ENCODE measurements around the gene NCOA6.
"Not testable (repeated sequence)": the region's sequence is repeated elsewhere in the genome, so short reads cannot be mapped to it uniquely, and the experiment has no call there.

DNA sequence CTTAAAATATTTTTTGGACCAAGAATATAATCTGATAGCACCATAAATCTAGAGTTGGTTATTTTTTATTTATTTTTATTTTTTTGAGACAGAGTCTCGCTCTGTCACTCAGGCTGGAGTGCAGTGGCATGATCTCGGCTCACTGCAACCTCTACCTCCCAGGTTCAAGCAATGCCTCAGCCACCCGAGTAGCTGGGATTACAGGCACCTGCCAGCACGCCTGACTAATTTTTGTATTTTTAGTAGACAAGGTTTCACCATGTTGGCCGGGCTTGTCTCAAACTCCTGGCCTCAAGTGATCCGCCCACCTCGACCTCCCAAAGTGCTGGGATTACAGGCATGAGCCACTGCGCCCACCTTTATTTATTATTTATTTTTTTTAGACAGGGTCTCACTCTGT is 45.2 kb downstream of the NCOA6 start:
- TF ChIP-seq POLR2A (IDR thresholded peaks at IDR 0.05; ENCODE audit: low read length); GATA1 (IDR thresholded peaks at IDR 0.05; ENCODE audit: low read depth, low read length): not testable (repeated sequence)
